GM12873 (cell line): ENCODE measurements around the gene ZFHX3.

Experiments used
- CTCF ChIP-seq: IDR thresholded peaks from 2 replicates; pipeline ENCODE4 v1.5.1; 2012; ENCODE audit warnings: low read depth, mild to moderate bottlenecking, moderate library complexity, low read length, control low read depth; ENCODE audit not compliant: insufficient read depth; ENCODE audit errors: missing control alignments

The ZFHX3 gene

DNA sequence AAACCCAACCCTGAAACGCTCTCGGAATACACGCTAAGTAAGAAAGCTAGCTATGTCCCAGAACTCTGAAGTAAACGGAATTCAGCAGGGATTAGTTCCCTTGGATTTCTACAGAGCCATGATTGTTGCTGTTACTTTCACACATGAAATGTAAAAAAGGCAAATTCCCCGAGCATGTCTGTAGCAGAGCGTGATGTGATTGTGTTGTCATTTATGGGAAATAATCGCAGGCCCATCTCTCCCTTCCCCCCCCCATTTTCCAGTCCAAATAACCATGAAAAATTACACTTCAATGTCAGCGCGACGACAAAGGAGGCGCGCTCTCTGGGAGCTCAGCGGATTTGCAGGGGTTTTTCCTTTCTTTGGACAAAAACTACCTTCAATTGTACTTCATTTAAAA is 209.0 kb downstream of the ZFHX3 start:
- TF ChIP-seq CTCF, result no peak

GRCh38 chr16:72838586-72838910 is 209.4 kb downstream of the ZFHX3 start:
- TF ChIP-seq CTCF, result no peak

DNA sequence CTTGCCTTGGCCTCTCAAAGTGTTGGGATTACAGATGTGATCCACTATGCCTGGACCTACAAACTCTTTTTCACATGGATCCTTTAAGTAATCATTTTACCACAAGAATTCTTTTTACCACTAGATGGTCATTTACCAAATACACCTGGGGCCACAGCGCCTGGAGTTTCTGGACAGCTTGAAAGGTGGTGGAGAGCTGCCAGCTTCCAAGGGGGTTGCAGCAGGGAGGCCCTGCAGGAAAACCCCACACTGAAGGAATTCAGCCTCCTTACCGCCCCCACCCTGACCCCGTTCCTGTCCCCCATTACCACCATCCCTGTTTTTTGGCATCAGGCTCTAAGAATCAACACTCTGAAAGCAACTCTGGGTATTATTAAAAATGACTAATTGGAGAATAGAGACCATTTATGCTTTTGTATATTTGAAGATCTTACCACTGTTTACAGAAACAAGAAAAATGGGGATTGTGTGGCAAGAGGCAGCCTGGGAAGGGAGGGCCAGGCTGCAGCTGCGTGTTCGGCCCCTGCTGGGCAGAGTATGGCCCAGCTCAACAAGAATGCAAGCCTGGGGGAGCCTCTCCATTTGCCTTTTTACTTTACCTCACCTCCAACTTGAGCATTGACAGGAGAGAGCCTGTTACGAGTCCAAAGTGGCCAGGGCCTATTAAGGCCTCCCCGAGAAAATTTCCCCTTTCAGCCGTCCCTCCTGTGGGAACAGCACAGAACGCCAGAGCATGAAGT is 209.9 kb downstream of the ZFHX3 start:
- no peak for TF ChIP-seq CTCF

- TF ChIP-seq CTCF, result no peak
These were observed 210.9 kb downstream of the ZFHX3 start for GRCh38 chr16:72836985-72837384.

DNA sequence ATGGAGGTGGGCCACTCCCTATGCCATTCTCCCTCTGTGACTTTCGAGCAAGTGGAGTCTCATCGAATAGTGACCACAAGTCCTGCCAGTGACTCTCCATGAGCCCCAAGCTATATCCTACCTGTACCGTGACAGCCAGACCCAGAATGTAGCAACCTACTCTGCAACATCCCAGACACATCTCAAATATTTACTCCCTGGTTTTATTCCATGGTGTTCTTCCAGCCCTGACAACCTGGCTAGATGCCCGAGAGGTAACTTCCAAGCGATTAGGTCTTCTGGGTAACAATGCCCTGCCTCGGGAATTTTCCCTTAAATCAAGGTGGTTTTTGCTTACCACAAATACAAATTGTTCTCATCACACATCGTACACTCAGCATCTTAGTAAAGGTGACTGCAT is 211.7 kb downstream of the ZFHX3 start:
- no peak for TF ChIP-seq CTCF

GRCh38 chr16:72835086-72835485 is 212.8 kb downstream of the ZFHX3 start:
- no peak for TF ChIP-seq CTCF

- TF ChIP-seq CTCF, result no peak
These were observed 213.4 kb downstream of the ZFHX3 start for GRCh38 chr16:72834499-72834898.

GRCh38 chr16:72833969-72834368 is 214.0 kb downstream of the ZFHX3 start:
- no peak for TF ChIP-seq CTCF
